GM12865 (cell line): Measurements from ENCODE around the gene SLC6A18.
"Not testable (repeated sequence)": the region's sequence is repeated elsewhere in the genome, so short reads cannot be mapped to it uniquely, and the experiment has no call there.

ENCODE experiments used
- DNase-seq: peaks from one replicate; pipeline ENCODE4 v3.0.0; 2010; ENCODE audit warnings: low read depth
- H3K4me3 ChIP-seq: 2 replicates; pipeline ENCODE4 v1.5.1; 2011; ENCODE audit warnings: mild to moderate bottlenecking, low read depth, low read length, control low read depth
- CTCF ChIP-seq: IDR thresholded peaks from 2 replicates; pipeline ENCODE4 v1.5.1; 2011; ENCODE audit warnings: low read length, control low read depth, low read depth, inconsistent platforms; ENCODE audit not compliant: insufficient read depth; ENCODE audit errors: missing control alignments

SLC6A18 gene

GRCh38 chr5:1224631-1225030 is 550 bp upstream of the SLC6A18 start:
- TF ChIP-seq CTCF = no peak
- H3K4me3 ChIP-seq = no peak overlapping the region
- no peak for DNase-seq

GRCh38 chr5:1226231-1226630 is 1.1 kb downstream of the SLC6A18 start:
- TF ChIP-seq CTCF = no peak
- no peak overlapping the region for H3K4me3 ChIP-seq
- DNase-seq = no peak

GRCh38 chr5:1226839-1227581 is 1.8 kb downstream of the SLC6A18 start:
- DNase-seq = no peak
- H3K4me3 ChIP-seq = no peak overlapping the region
- TF ChIP-seq CTCF = no peak

GRCh38 chr5:1227667-1228066 is 2.5 kb downstream of the SLC6A18 start:
- DNase-seq = no peak
- H3K4me3 ChIP-seq = no peak overlapping the region
- TF ChIP-seq CTCF = no peak

GRCh38 chr5:1228120-1228519 is 2.9 kb downstream of the SLC6A18 start:
- DNase-seq = no peak
- no peak overlapping the region for H3K4me3 ChIP-seq
- no peak for TF ChIP-seq CTCF

GRCh38 chr5:1229023-1229422 is 3.8 kb downstream of the SLC6A18 start:
- not testable (repeated sequence) for DNase-seq, H3K4me3 ChIP-seq

GRCh38 chr5:1229822-1230221 is 4.6 kb downstream of the SLC6A18 start:
- DNase-seq = no peak
- no peak overlapping the region for H3K4me3 ChIP-seq
- no peak for TF ChIP-seq CTCF
